GM12892 (cell line): ENCODE measurements around the gene DIS3L.

ENCODE experiments used
- POLR2A ChIP-seq: IDR thresholded peaks from 2 replicates; pipeline ENCODE4 v1.6.1; 2011; ENCODE audit warnings: low read depth, low read length, control low read depth
- TAF1 ChIP-seq: IDR thresholded peaks from 2 replicates; pipeline ENCODE4 v1.6.1; 2011; ENCODE audit warnings: low read depth, mild to moderate bottlenecking, control low read depth, low read length, borderline replicate concordance

- no peak for TF ChIP-seq POLR2A
- TF ChIP-seq TAF1: no peak
These were observed 9.3 kb downstream of the DIS3L start for GRCh38 chr15:66302489-66303278.
